ENCODE results near the gene CEP57.

DNA sequence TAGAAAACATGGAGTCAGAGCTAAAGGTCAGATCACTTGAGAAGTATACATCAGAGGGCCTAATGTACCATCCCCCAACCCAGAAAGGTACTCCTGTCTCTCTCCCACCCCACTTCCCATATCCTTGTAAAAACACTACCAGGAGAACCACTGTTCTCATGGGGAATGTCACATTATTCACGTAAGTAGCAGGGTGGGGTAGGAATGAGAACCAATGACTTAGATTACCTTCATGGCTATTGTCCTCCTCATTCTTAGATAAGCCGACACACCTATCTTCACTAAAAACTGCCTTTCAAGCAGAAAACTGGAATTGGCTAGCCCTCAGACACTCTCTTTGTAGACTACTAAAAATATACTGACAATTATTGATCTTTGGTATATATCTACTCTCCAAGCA is 63.6 kb downstream of the CEP57 start:
- TF ChIP-seq, protein P1, sequence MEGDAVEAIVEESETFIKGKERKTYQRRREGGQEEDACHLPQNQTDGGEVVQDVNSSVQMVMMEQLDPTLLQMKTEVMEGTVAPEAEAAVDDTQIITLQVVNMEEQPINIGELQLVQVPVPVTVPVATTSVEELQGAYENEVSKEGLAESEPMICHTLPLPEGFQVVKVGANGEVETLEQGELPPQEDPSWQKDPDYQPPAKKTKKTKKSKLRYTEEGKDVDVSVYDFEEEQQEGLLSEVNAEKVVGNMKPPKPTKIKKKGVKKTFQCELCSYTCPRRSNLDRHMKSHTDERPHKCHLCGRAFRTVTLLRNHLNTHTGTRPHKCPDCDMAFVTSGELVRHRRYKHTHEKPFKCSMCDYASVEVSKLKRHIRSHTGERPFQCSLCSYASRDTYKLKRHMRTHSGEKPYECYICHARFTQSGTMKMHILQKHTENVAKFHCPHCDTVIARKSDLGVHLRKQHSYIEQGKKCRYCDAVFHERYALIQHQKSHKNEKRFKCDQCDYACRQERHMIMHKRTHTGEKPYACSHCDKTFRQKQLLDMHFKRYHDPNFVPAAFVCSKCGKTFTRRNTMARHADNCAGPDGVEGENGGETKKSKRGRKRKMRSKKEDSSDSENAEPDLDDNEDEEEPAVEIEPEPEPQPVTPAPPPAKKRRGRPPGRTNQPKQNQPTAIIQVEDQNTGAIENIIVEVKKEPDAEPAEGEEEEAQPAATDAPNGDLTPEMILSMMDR (IDR thresholded peaks at IDR 0.05), result no peak
- TF ChIP-seq ZNF302 (CRISPR knock-in tag; IDR thresholded peaks at IDR 0.05), result no peak
- TF ChIP-seq RAD21 (conservative IDR thresholded peaks at IDR 0.05 in 1 of 2, IDR thresholded peaks at IDR 0.05 in 1 of 2), result no peak
- TF ChIP-seq KDM1A (IDR thresholded peaks at IDR 0.05; ENCODE audit: low read depth), result no peak
- TF ChIP-seq POLR2A (IDR thresholded peaks at IDR 0.05; ENCODE audit: low read length), result no peak
- no peak for TF ChIP-seq JUNB (IDR thresholded peaks at IDR 0.05)
- TF ChIP-seq EP300 (IDR thresholded peaks at IDR 0.05), result no peak
- TF ChIP-seq, protein P2, sequence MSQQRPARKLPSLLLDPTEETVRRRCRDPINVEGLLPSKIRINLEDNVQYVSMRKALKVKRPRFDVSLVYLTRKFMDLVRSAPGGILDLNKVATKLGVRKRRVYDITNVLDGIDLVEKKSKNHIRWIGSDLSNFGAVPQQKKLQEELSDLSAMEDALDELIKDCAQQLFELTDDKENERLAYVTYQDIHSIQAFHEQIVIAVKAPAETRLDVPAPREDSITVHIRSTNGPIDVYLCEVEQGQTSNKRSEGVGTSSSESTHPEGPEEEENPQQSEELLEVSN (IDR thresholded peaks at IDR 0.05; ENCODE audit: borderline replicate concordance, low read depth), result no peak
- TF ChIP-seq, protein P3, sequence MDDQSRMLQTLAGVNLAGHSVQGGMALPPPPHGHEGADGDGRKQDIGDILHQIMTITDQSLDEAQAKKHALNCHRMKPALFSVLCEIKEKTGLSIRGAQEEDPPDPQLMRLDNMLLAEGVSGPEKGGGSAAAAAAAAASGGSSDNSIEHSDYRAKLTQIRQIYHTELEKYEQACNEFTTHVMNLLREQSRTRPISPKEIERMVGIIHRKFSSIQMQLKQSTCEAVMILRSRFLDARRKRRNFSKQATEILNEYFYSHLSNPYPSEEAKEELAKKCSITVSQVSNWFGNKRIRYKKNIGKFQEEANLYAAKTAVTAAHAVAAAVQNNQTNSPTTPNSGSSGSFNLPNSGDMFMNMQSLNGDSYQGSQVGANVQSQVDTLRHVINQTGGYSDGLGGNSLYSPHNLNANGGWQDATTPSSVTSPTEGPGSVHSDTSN (IDR thresholded peaks at IDR 0.05), result no peak
- TF ChIP-seq ESRRA (IDR thresholded peaks at IDR 0.05; ENCODE audit: borderline replicate concordance, low read length), result no peak
- TF ChIP-seq, protein P4, sequence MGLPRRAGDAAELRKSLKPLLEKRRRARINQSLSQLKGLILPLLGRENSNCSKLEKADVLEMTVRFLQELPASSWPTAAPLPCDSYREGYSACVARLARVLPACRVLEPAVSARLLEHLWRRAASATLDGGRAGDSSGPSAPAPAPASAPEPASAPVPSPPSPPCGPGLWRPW (IDR thresholded peaks at IDR 0.05), result no peak
